Sigmoid colon (tissue), 4 donors: ENCODE measurements around the gene KRT31.

Experiments
- CTCF ChIP-seq, 4 experiments: fragments of 450-650 bp in 3 of 4; fragments of 200-600 bp in 1 of 4; IDR thresholded peaks; one replicate each; pipeline ENCODE4 v1.5.1; 2016 to 2019; ENCODE audit warnings: antibody characterized with exemption in 4 of 4, mild to moderate bottlenecking in 3 of 4, moderate library complexity in 2 of 4
- EP300 ChIP-seq, 4 donors: sonication (generic); formaldehyde crosslinking; IDR thresholded peaks; one replicate each; pipeline ENCODE4 v1.6.1; 2017; ENCODE audit warnings: antibody characterized with exemption in 4 of 4
- POLR2A ChIP-seq, 2 donors: fragments of 450-650 bp; IDR thresholded peaks; one replicate each; pipeline ENCODE4 v1.6.1; 2016; ENCODE audit warnings: antibody characterized with exemption in 2 of 2, mild to moderate bottlenecking in 2 of 2, moderate library complexity in 2 of 2

GRCh38 chr17:41393826-41394225, 3.6 kb downstream of the KRT31 start:
- TF ChIP-seq CTCF (IDR thresholded peaks at IDR 0.05) (no peak), EP300 (IDR thresholded peaks at IDR 0.05) (no peak), POLR2A (IDR thresholded peaks at IDR 0.05) (no peak)
